HL-60 (cell line): ENCODE results near the gene DCUN1D3.

ENCODE experiments used
- DNase-seq, 2 experiments: peaks; one replicate each; pipeline ENCODE4 v3.0.0-alpha.2; 2010 to 2020; ENCODE audit warnings: low read depth in 1 of 2, low spot score in 1 of 2
- H3K27ac ChIP-seq: fragments of 250-450 bp; sonication (Bioruptor Pico); replicated peaks from 2 replicates; pipeline ENCODE4 v1.5.1; 2020; ENCODE audit warnings: mild to moderate bottlenecking, moderate library complexity
- H3K27me3 ChIP-seq: fragments of 250-450 bp; sonication (Bioruptor Pico); 2 replicates; pipeline ENCODE4 v1.5.1; 2021; ENCODE audit warnings: mild to moderate bottlenecking, moderate library complexity; ENCODE audit not compliant: insufficient read depth, poor library complexity, severe bottlenecking
- H3K4me3 ChIP-seq: replicated peaks from 2 replicates; pipeline ENCODE4 v1.5.1; 2011; ENCODE audit warnings: mild to moderate bottlenecking, control low read depth, low read length; ENCODE audit not compliant: insufficient read depth
- GABPA ChIP-seq: IDR thresholded peaks from 2 replicates; pipeline ENCODE4 v1.6.1; 2012; ENCODE audit warnings: low read depth
- POLR2AphosphoS5 ChIP-seq: IDR thresholded peaks from 2 replicates; pipeline ENCODE4 v1.6.1; 2012; ENCODE audit warnings: low read depth
- REST ChIP-seq: IDR thresholded peaks from 2 replicates; pipeline ENCODE4 v1.6.1; 2012; ENCODE audit warnings: low read depth; ENCODE audit not compliant: insufficient replicate concordance
- SPI1 ChIP-seq: IDR thresholded peaks from 2 replicates; pipeline ENCODE4 v1.6.1; 2012; ENCODE audit warnings: low read depth, mild to moderate bottlenecking, borderline replicate concordance
- TF ChIP-seq, protein P1 (sequence below): IDR thresholded peaks from one replicate; pipeline ENCODE4 v1.5.1; 2011; ENCODE audit warnings: low read length, control low read depth, inconsistent platforms; ENCODE audit not compliant: insufficient read depth

The DCUN1D3 gene

GRCh38 chr16:20897922-20898321 is 2.2 kb downstream of the DCUN1D3 start:
- no peak for DNase-seq
- Histone ChIP-seq H3K4me3 (no peak overlapping the region), H3K27ac (no peak overlapping the region), H3K27me3 (no peaks in the 10 kb centered on the region)
- TF ChIP-seq, protein P1, sequence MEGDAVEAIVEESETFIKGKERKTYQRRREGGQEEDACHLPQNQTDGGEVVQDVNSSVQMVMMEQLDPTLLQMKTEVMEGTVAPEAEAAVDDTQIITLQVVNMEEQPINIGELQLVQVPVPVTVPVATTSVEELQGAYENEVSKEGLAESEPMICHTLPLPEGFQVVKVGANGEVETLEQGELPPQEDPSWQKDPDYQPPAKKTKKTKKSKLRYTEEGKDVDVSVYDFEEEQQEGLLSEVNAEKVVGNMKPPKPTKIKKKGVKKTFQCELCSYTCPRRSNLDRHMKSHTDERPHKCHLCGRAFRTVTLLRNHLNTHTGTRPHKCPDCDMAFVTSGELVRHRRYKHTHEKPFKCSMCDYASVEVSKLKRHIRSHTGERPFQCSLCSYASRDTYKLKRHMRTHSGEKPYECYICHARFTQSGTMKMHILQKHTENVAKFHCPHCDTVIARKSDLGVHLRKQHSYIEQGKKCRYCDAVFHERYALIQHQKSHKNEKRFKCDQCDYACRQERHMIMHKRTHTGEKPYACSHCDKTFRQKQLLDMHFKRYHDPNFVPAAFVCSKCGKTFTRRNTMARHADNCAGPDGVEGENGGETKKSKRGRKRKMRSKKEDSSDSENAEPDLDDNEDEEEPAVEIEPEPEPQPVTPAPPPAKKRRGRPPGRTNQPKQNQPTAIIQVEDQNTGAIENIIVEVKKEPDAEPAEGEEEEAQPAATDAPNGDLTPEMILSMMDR, result no peak
- no peak for TF ChIP-seq SPI1
- no peak for TF ChIP-seq POLR2AphosphoS5
- TF ChIP-seq GABPA, result no peak
- TF ChIP-seq REST, result no peak

GRCh38 chr16:20897253-20897897 is 2.8 kb downstream of the DCUN1D3 start:
- H3K27ac ChIP-seq, result no peak overlapping the region
- no peak overlapping the region for H3K4me3 ChIP-seq
- H3K27me3 ChIP-seq, result no peaks in the 10 kb centered on the region
- DNase-seq, result no peak
- TF ChIP-seq SPI1, result no peak
- TF ChIP-seq REST, result no peak
- no peak for TF ChIP-seq POLR2AphosphoS5
- no peak for TF ChIP-seq GABPA
- TF ChIP-seq, protein P1, result no peak

GRCh38 chr16:20894388-20894787 is 5.8 kb downstream of the DCUN1D3 start:
- Histone ChIP-seq H3K27ac (no peak overlapping the region), H3K27me3 (no peaks in the 10 kb centered on the region), H3K4me3 (no peak overlapping the region)
- no peak for DNase-seq
- TF ChIP-seq POLR2AphosphoS5, result no peak
- TF ChIP-seq, protein P1, result no peak
- TF ChIP-seq SPI1, result no peak
- TF ChIP-seq GABPA, result no peak

- Histone ChIP-seq H3K4me3 (no peak overlapping the region), H3K27me3 (no peaks in the 10 kb centered on the region), H3K27ac (no peak overlapping the region)
- TF ChIP-seq REST (no peak), SPI1 (no peak), POLR2AphosphoS5 (no peak), GABPA (no peak)
- TF ChIP-seq, protein P1, result no peak
- DNase-seq, result no peak
Observed at GRCh38 chr16:20889625-20890275, 10.4 kb downstream of the DCUN1D3 start.
